ENCODE results near the gene RFX3. TPM values are rescaled to one million over a fixed set of nuclear protein-coding genes. Genes with fewer than 3 reads are reported as not detected.

Gene RFX3
- total and polyA plus RNA-seq, 2 of the 13 experiments (the other 11 are each of a cell fraction or from before 2014, with no cell fraction given), result 2.7 to 5.3 TPM

- TF ChIP-seq DBP (CRISPR knock-in tag; IDR thresholded peaks at IDR 0.05; ENCODE audit: not compliant biosample characterization), result peak; percentile 62
- TF ChIP-seq HOXA5 (CRISPR knock-in tag; IDR thresholded peaks at IDR 0.05), result peak; percentile 86
- TF ChIP-seq ZFYVE20 (CRISPR knock-in tag; IDR thresholded peaks at IDR 0.05; ENCODE audit: borderline replicate concordance, low read depth), result 0 out of 2 replicates have a peak, but pooled peaks have one; percentile 30
- peak; percentile 45; the same call in 1 of the 2 replicates for TF ChIP-seq GATAD1 (CRISPR knock-in tag; IDR thresholded peaks at IDR 0.05)
- TF ChIP-seq DZIP1 (CRISPR knock-in tag; IDR thresholded peaks at IDR 0.05), result peak; percentile 53; the same call in 1 of the 2 replicates
- TF ChIP-seq HMGA1 (CRISPR knock-in tag; conservative IDR thresholded peaks at IDR 0.05), result no peak
- peak; percentile 79 for TF ChIP-seq POLR2AphosphoS5 (IDR thresholded peaks at IDR 0.05; ENCODE audit: low read depth, low read length)
- peak; percentile 50 for TF ChIP-seq ZNF709 (CRISPR knock-in tag; IDR thresholded peaks at IDR 0.05)
- TF ChIP-seq E2F5 (CRISPR knock-in tag; conservative IDR thresholded peaks at IDR 0.05), result peak; percentile 41; the same call in 1 of the 2 replicates
- TF ChIP-seq ZBTB38 (CRISPR knock-in tag; IDR thresholded peaks at IDR 0.05), result peak; percentile 24; the same call in 1 of the 2 replicates
- peak; percentile 32; the same call in 1 of the 2 replicates for TF ChIP-seq ZNF614 (CRISPR knock-in tag; IDR thresholded peaks at IDR 0.05; ENCODE audit: borderline replicate concordance)
- peak; percentile 37; the same call in 1 of the 2 replicates for TF ChIP-seq MTF2 (CRISPR knock-in tag; IDR thresholded peaks at IDR 0.05; ENCODE audit: borderline replicate concordance)
- peak; percentile 97 for TF ChIP-seq KDM5B (CRISPR knock-in tag; IDR thresholded peaks at IDR 0.05; ENCODE audit: borderline replicate concordance)
- peak; percentile 26 for TF ChIP-seq ZBTB34 (CRISPR knock-in tag; IDR thresholded peaks at IDR 0.05)
- 0 out of 2 replicates have a peak, but pooled peaks have one; percentile 44 for TF ChIP-seq RFXANK (CRISPR knock-in tag; IDR thresholded peaks at IDR 0.05)
- peak; percentile 48; the same call in 1 of the 2 replicates for TF ChIP-seq SOX13 (IDR thresholded peaks at IDR 0.05)
- peak in 1 of 2 experiments; percentile 24; a peak in 2 of 4 replicates for TF ChIP-seq SOX13 (CRISPR knock-in tag; conservative IDR thresholded peaks at IDR 0.05 in 1 of 2, IDR thresholded peaks at IDR 0.05 in 1 of 2)
- 0 out of 2 replicates have a peak, but pooled peaks have one; percentile 48 for TF ChIP-seq TMF1 (CRISPR knock-in tag; IDR thresholded peaks at IDR 0.05; ENCODE audit: low read depth)
- peak; percentile 71 for TF ChIP-seq ZNF589 (CRISPR knock-in tag; conservative IDR thresholded peaks at IDR 0.05)
- no peak for TF ChIP-seq RFX5 (IDR thresholded peaks at IDR 0.05; ENCODE audit: low read depth, low read length)
- no peak for TF ChIP-seq RCOR2 (CRISPR knock-in tag; IDR thresholded peaks at IDR 0.05)
- peak; percentile 18; the same call in 1 of the 2 replicates for TF ChIP-seq SP4 (CRISPR knock-in tag; IDR thresholded peaks at IDR 0.05)
Observed at GRCh38 chr9:3526165-3526996, 580 bp upstream of the RFX3 start (continued).

All from HepG2 (cell line).